HL-60/S4 treated with retinoic acid at 250 ng/mL for 4 days and 3 days (cell line): ENCODE results near the gene FXYD4.

Experiments used
- in situ Hi-C: fragments of 300-500 bp; cut with MboI; formaldehyde crosslinking; loops from 2 replicates; pipeline ENCODE4 v1.7.0; 2022; ENCODE audit warnings: low sequenced_read_pairs

Gene FXYD4

GRCh38 chr10:43411536-43411935, 40.1 kb downstream of the FXYD4 start:
- in situ Hi-C loops, result loop anchor here (25.0 kb wide), 1 partner anchor 1551 kb away; the partner anchor contains the start of gene RASSF4

- in situ Hi-C loops, result loop anchor here (25.0 kb wide), 1 partner anchor 1547 kb away; the partner anchor contains the start of gene RASSF4
These were observed 44.1 kb downstream of the FXYD4 start for GRCh38 chr10:43415544-43415943.

GRCh38 chr10:43417950-43418768, 46.7 kb downstream of the FXYD4 start:
- in situ Hi-C loops, result loop anchor here (25.0 kb wide), 1 partner anchor 1544 kb away; the partner anchor contains the start of gene RASSF4

GRCh38 chr10:43419997-43420368, 48.5 kb downstream of the FXYD4 start:
- in situ Hi-C loops, result loop anchor here (25.0 kb wide), 1 partner anchor 1542 kb away; the partner anchor contains the start of gene RASSF4

- in situ Hi-C loops, result loop anchor here (25.0 kb wide), 1 partner anchor 1542 kb away; the partner anchor contains the start of gene RASSF4
These were observed 49.1 kb downstream of the FXYD4 start for GRCh38 chr10:43420369-43421200.

GRCh38 chr10:43421201-43421507, 49.7 kb downstream of the FXYD4 start:
- in situ Hi-C loops, result loop anchor here (25.0 kb wide), 1 partner anchor 1541 kb away; the partner anchor contains the start of gene RASSF4

GRCh38 chr10:43421519-43421918, 50.1 kb downstream of the FXYD4 start:
- in situ Hi-C loops, result loop anchor here (25.0 kb wide), 1 partner anchor 1541 kb away; the partner anchor contains the start of gene RASSF4

- in situ Hi-C loops, result loop anchor here (25.0 kb wide), 1 partner anchor 1540 kb away; the partner anchor contains the start of gene RASSF4
These were observed 50.5 kb downstream of the FXYD4 start for GRCh38 chr10:43421944-43422343.

- in situ Hi-C loops, result loop anchor here (25.0 kb wide), 1 partner anchor 1538 kb away; the partner anchor contains the start of gene RASSF4
These were observed 53.0 kb downstream of the FXYD4 start for GRCh38 chr10:43424416-43424815.
